Measurements from ENCODE around the gene TMEM92.
"Not testable (repeated sequence)": the region's sequence is repeated elsewhere in the genome, so short reads cannot be mapped to it uniquely, and the experiment has no call there.

Gene TMEM92

GRCh38 chr17:50276588-50277356, 2.5 kb downstream of the TMEM92 start:
- DNase-seq = no peak

- no peak for DNase-seq
Observed at GRCh38 chr17:50277357-50277754, 3.1 kb downstream of the TMEM92 start.

GRCh38 chr17:50278526-50279180, 4.4 kb downstream of the TMEM92 start:
- DNase-seq = no peak

GRCh38 chr17:50279181-50279526, 4.9 kb downstream of the TMEM92 start:
- no peak for DNase-seq

- no peak for DNase-seq
Observed at GRCh38 chr17:50279639-50280038, 5.4 kb downstream of the TMEM92 start.

GRCh38 chr17:50280068-50280467, 5.8 kb downstream of the TMEM92 start:
- no peak for DNase-seq

GRCh38 chr17:50280801-50281441, 6.7 kb downstream of the TMEM92 start:
- DNase-seq = no peak

GRCh38 chr17:50281739-50282401, 7.6 kb downstream of the TMEM92 start:
- DNase-seq = no peak

GRCh38 chr17:50283246-50283645, 9.0 kb downstream of the TMEM92 start:
- no peak for DNase-seq

- no peak for DNase-seq
Observed at GRCh38 chr17:50283714-50284113, 9.4 kb downstream of the TMEM92 start.

GRCh38 chr17:50285941-50286340, 11.7 kb downstream of the TMEM92 start:
- no peak for DNase-seq

GRCh38 chr17:50287302-50287701, 13.0 kb downstream of the TMEM92 start:
- DNase-seq = not testable (repeated sequence)

GRCh38 chr17:50288306-50288705, 14.0 kb downstream of the TMEM92 start:
- DNase-seq = no peak

GRCh38 chr17:50289278-50289677, 15.0 kb downstream of the TMEM92 start:
- no peak for DNase-seq

- no peak for DNase-seq
Observed at GRCh38 chr17:50289991-50290702, 15.9 kb downstream of the TMEM92 start.

- no peak for DNase-seq
Observed at GRCh38 chr17:50290933-50291332, 16.7 kb downstream of the TMEM92 start.

GRCh38 chr17:50292465-50292864, 18.2 kb downstream of the TMEM92 start:
- no peak for DNase-seq

- no peak for DNase-seq
Observed at GRCh38 chr17:50295021-50295420, 20.8 kb downstream of the TMEM92 start.

- peak; percentile 78 for DNase-seq
Observed at GRCh38 chr17:50297407-50297865, 23.2 kb downstream of the TMEM92 start.

GRCh38 chr17:50298018-50298417, 23.8 kb downstream of the TMEM92 start:
- DNase-seq = no peak

- DNase-seq = no peak
Observed at GRCh38 chr17:50299776-50300175, 25.5 kb downstream of the TMEM92 start.

GRCh38 chr17:50300824-50301223, 26.6 kb downstream of the TMEM92 start:
- not testable (repeated sequence) for DNase-seq
